IMR-90 (cell line): ENCODE results near the gene NR4A3. TPM values are rescaled to one million over a fixed set of nuclear protein-coding genes. Genes with fewer than 3 reads are reported as not detected.

Source experiments
- ATAC-seq: fragments of 200-7000 bp; cut with Tn5 transposase; 2 replicates; pipeline ENCODE4 v1.9.1; 2020; ENCODE audit warnings: low read depth, mild to moderate bottlenecking, moderate library complexity
- BruUV-seq: library from RNA; stranded (reverse); fragments of 400-500 nt; replicated peaks from 2 replicates; lab custom pipeline; 2021; lab: Mats Ljungman, UMichigan
- CTCF ChIA-PET: fragments of 300-600 bp; formaldehyde crosslinking; extraction: SDS; loops from one replicate; lab custom pipeline; 2021; ENCODE audit warnings: antibody characterized with exemption; lab: Yijun Ruan, JAX
- POLR2A ChIA-PET: fragments of 300-600 bp; sonication (Branson Sonifier 250); formaldehyde crosslinking; loops from one replicate; lab custom pipeline; 2022; ENCODE audit warnings: antibody characterized with exemption; ENCODE audit not compliant: unreplicated experiment; lab: Charles Lee
- DNase-seq: peaks from one replicate; pipeline ENCODE4 v3.0.0; 2013
- H2AFZ ChIP-seq: replicated peaks from 2 replicates; pipeline ENCODE3; 2013; ENCODE audit warnings: low read length, mild to moderate bottlenecking; ENCODE audit not compliant: poor library complexity
- H2AK5ac ChIP-seq: 2 replicates; pipeline ENCODE4 v1.6.1; 2013; ENCODE audit warnings: low read depth, low read length, inconsistent platforms
- H2AK9ac ChIP-seq: replicated peaks from 2 replicates; pipeline ENCODE3; 2013; ENCODE audit warnings: mild to moderate bottlenecking, low read depth, low read length, moderate library complexity; ENCODE audit not compliant: poor library complexity
- H2BK120ac ChIP-seq: 2 replicates; pipeline ENCODE4 v1.6.1; 2013; ENCODE audit warnings: low read depth, low read length, inconsistent platforms
- H2BK15ac ChIP-seq: 3 replicates; pipeline ENCODE4 v1.6.1; 2013; ENCODE audit warnings: low read depth, low read length, inconsistent platforms
- H2BK20ac ChIP-seq: 2 replicates; pipeline ENCODE4 v1.6.1; 2013; ENCODE audit warnings: low read depth, mild to moderate bottlenecking, inconsistent platforms, low read length, moderate library complexity
- H2BK5ac ChIP-seq: 2 replicates; pipeline ENCODE4 v1.6.1; 2013; ENCODE audit warnings: mild to moderate bottlenecking, low read depth, low read length, inconsistent platforms; ENCODE audit not compliant: poor library complexity, severe bottlenecking
- H3K14ac ChIP-seq: replicated peaks from 2 replicates; pipeline ENCODE4 v1.6.1; 2013; ENCODE audit warnings: low read depth, low read length, inconsistent platforms
- H3K18ac ChIP-seq: 2 replicates; pipeline ENCODE4 v1.6.1; 2013; ENCODE audit warnings: low read depth, low read length, control low read depth
- H3K23ac ChIP-seq: 2 replicates; pipeline ENCODE4 v1.6.1; 2013; ENCODE audit warnings: low read depth, low read length, inconsistent platforms
- H3K27ac ChIP-seq: 2 replicates; pipeline ENCODE4 v1.5.1; 2013; ENCODE audit warnings: mild to moderate bottlenecking, control low read depth, low read length; ENCODE audit not compliant: insufficient read depth
- H3K27me3 ChIP-seq: 2 replicates; pipeline ENCODE4 v1.6.1; 2013; ENCODE audit warnings: low read length; ENCODE audit not compliant: control insufficient read depth, insufficient read depth
- H3K36me3 ChIP-seq: 2 replicates; pipeline ENCODE4 v1.6.1; 2013; ENCODE audit warnings: low read length, mixed read lengths; ENCODE audit not compliant: control insufficient read depth, insufficient read depth
- H3K4ac ChIP-seq: 2 replicates; pipeline ENCODE4 v1.6.1; 2013; ENCODE audit warnings: low read depth, low read length, inconsistent platforms
- H3K4me1 ChIP-seq: 2 replicates; pipeline ENCODE4 v1.6.1; 2013; ENCODE audit warnings: low read length, mixed read lengths; ENCODE audit not compliant: control insufficient read depth, insufficient read depth
- H3K4me2 ChIP-seq: 2 replicates; pipeline ENCODE4 v1.6.1; 2013; ENCODE audit warnings: low read depth, mild to moderate bottlenecking, control low read depth, low read length, moderate library complexity
- H3K4me3 ChIP-seq: 2 replicates; pipeline ENCODE4 v1.5.1; 2013; ENCODE audit warnings: low read depth, mild to moderate bottlenecking, control low read depth, low read length, moderate library complexity; ENCODE audit not compliant: insufficient read depth
- H3K56ac ChIP-seq: 2 replicates; pipeline ENCODE4 v1.6.1; 2013; ENCODE audit warnings: low read length, inconsistent platforms; ENCODE audit not compliant: insufficient read depth; ENCODE audit errors: extremely low read depth
- H3K79me1 ChIP-seq, 2 experiments: 2 replicates each; pipeline ENCODE4 v1.6.1; 2013; ENCODE audit warnings: low read length in 2 of 2, inconsistent platforms in 1 of 2, low read depth in 1 of 2
- H3K9ac ChIP-seq: 2 replicates; pipeline ENCODE4 v1.6.1; 2013; ENCODE audit warnings: low read depth, low read length, control low read depth
- H3K9me1 ChIP-seq: 2 replicates; pipeline ENCODE4 v1.6.1; 2013; ENCODE audit warnings: low read length, inconsistent platforms; ENCODE audit not compliant: insufficient read depth
- H3K9me3 ChIP-seq: 2 replicates; pipeline ENCODE4 v1.6.1; 2013; ENCODE audit warnings: low read length; ENCODE audit not compliant: control insufficient read depth, insufficient read depth
- H4K20me1 ChIP-seq: 2 replicates; pipeline ENCODE4 v1.6.1; 2013; ENCODE audit warnings: low read length, inconsistent platforms; ENCODE audit not compliant: insufficient read depth
- H4K5ac ChIP-seq: 2 replicates; pipeline ENCODE4 v1.6.1; 2013; ENCODE audit warnings: mild to moderate bottlenecking, low read depth, low read length, control low read depth
- H4K8ac ChIP-seq, 2 experiments: 2 replicates each; pipeline ENCODE4 v1.6.1; 2013; ENCODE audit warnings: low read depth in 2 of 2, low read length in 2 of 2, control low read depth in 1 of 2, inconsistent platforms in 1 of 2
- H4K91ac ChIP-seq: 2 replicates; pipeline ENCODE4 v1.6.1; 2013; ENCODE audit warnings: low read depth, low read length, inconsistent platforms; ENCODE audit not compliant: insufficient read depth
- BHLHE40 ChIP-seq: fragments of 150-350 bp; IDR thresholded peaks from 2 replicates; pipeline ENCODE4 v1.6.1; 2016; ENCODE audit warnings: mild to moderate bottlenecking, low read depth, low read length
- CEBPB ChIP-seq: IDR thresholded peaks from 2 replicates; pipeline ENCODE4 v1.6.1; 2012; ENCODE audit warnings: low read depth, low read length, improper control_type of control experiment
- CHD1 ChIP-seq: IDR thresholded peaks from 2 replicates; pipeline ENCODE4 v1.6.1; 2012; ENCODE audit warnings: low read depth, low read length, improper control_type of control experiment
- FOS ChIP-seq: fragments of 150-350 bp; IDR thresholded peaks from 2 replicates; pipeline ENCODE4 v1.6.1; 2016; ENCODE audit warnings: low read depth, low read length
- MAFK ChIP-seq: IDR thresholded peaks from 2 replicates; pipeline ENCODE4 v1.6.1; 2012; ENCODE audit warnings: low read depth, low read length, improper control_type of control experiment
- MAZ ChIP-seq: IDR thresholded peaks from 2 replicates; pipeline ENCODE4 v1.6.1; 2012; ENCODE audit warnings: low read depth, mild to moderate bottlenecking, low read length, improper control_type of control experiment, moderate library complexity, borderline replicate concordance
- MXI1 ChIP-seq: IDR thresholded peaks from 2 replicates; pipeline ENCODE4 v1.6.1; 2012; ENCODE audit warnings: low read depth, mild to moderate bottlenecking, low read length, moderate library complexity, borderline replicate concordance
- NFE2L2 ChIP-seq: fragments of 150-350 bp; IDR thresholded peaks from 2 replicates; pipeline ENCODE4 v1.6.1; 2016; ENCODE audit warnings: low read depth, mild to moderate bottlenecking, low read length
- POLR2A ChIP-seq: IDR thresholded peaks from 2 replicates; pipeline ENCODE4 v1.6.1; 2012; ENCODE audit warnings: mild to moderate bottlenecking, low read depth, low read length
- RAD21 ChIP-seq: IDR thresholded peaks from 2 replicates; pipeline ENCODE4 v1.6.1; 2012; ENCODE audit warnings: low read length, improper control_type of control experiment
- RCOR1 ChIP-seq: IDR thresholded peaks from 2 replicates; pipeline ENCODE4 v1.6.1; 2012; ENCODE audit warnings: mild to moderate bottlenecking, low read length, improper control_type of control experiment; ENCODE audit not compliant: insufficient replicate concordance
- RFX5 ChIP-seq: IDR thresholded peaks from 2 replicates; pipeline ENCODE4 v1.8.0; 2012; ENCODE audit warnings: low read depth, mild to moderate bottlenecking, low read length, moderate library complexity
- SMC3 ChIP-seq: fragments of 150-350 bp; IDR thresholded peaks from 2 replicates; pipeline ENCODE4 v1.6.1; 2016; ENCODE audit warnings: low read depth, mild to moderate bottlenecking, antibody characterized with exemption, low read length, moderate library complexity
- USF2 ChIP-seq: fragments of 150-350 bp; IDR thresholded peaks from 2 replicates; pipeline ENCODE4 v1.6.1; 2017; ENCODE audit warnings: mild to moderate bottlenecking, antibody characterized with exemption, low read length, low read depth
- dilution Hi-C: fragments of 300-500 bp; cut with HindIII; formaldehyde crosslinking; loops from one replicate; pipeline ENCODE4 v1.14.3; 2018; ENCODE audit warnings: low sequenced_read_pairs; ENCODE audit not compliant: unreplicated experiment
- in situ Hi-C: fragments of 300-500 bp; cut with MboI; formaldehyde crosslinking; loops from 3 replicates; pipeline ENCODE4 v1.14.3; 2019; ENCODE audit warnings: low sequenced_read_pairs, inconsistent platforms, mixed read lengths
- intact Hi-C: fragments of 100-400 bp; cut with micrococcal nuclease; formaldehyde crosslinking; loops from 2 replicates; pipeline ENCODE4 v1.10.0; 2022
- polyA plus RNA-seq, 3 experiments: library from polyadenylated mRNA; depleted of rRNA; stranded (reverse); fragments of >200 nt; gene quantifications; 2 replicates each; pipeline ENCODE4 v1.2.3, GENCODE V29; 2012; ENCODE audit warnings: low replicate concordance in 1 of 3
- total RNA-seq: library from RNA; depleted of rRNA; stranded (reverse); fragments of >200 nt; gene quantifications from 2 replicates; pipeline ENCODE4 v1.2.3, GENCODE V29; 2012
- TF ChIP-seq, protein P1 (sequence below): fragments of 150-350 bp; IDR thresholded peaks from 2 replicates; pipeline ENCODE4 v1.6.1; 2016; ENCODE audit warnings: low read depth, mild to moderate bottlenecking, low read length, moderate library complexity, borderline replicate concordance
- TF ChIP-seq, protein P2 (sequence below): conservative IDR thresholded peaks from 2 replicates; pipeline ENCODE4 v1.5.1; 2012; ENCODE audit warnings: mild to moderate bottlenecking, low read depth, low read length, improper control_type of control experiment

The NR4A3 gene
- total and polyA plus RNA-seq, 2 of the 4 experiments (the other 2 are of a cell fraction), result 0.27 to 0.54 TPM

DNA sequence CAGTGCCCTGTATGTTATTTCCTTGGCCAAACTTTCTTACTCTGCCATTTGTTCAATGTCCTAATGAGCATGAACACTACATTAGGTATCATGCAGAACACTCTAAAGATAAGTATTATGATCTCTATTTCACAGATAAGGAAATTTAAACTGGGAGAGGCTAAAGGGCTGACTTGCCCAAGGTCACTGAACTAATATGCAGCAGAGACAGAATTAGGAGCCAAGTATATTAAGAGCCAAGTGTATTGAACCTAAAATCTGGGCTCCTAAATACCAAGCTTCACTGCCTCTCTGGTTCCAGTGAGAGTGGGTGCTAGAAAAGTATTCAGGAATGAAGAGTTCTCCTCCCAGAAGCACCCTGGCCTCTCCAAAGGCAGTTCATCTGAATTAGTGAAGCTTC, 13.5 kb downstream of the NR4A3 start:
- H2AK9ac ChIP-seq, result no peak overlapping the region
- no peak for ATAC-seq
- no peak overlapping the region for H3K18ac ChIP-seq
- H3K9ac ChIP-seq, result no peak overlapping the region
- no TSS peak for BruUV-seq
- H3K4me2 ChIP-seq, result no peak overlapping the region
- no peak overlapping the region for H2AFZ ChIP-seq
- peaks cover 2% of the 10 kb centered on the region; the same call in 1 of the 2 replicates for H3K36me3 ChIP-seq
- no peak overlapping the region for H3K27ac ChIP-seq
- H3K56ac ChIP-seq, result no peak overlapping the region
- no peak overlapping the region for H4K5ac ChIP-seq
- H2BK15ac ChIP-seq, result no peak overlapping the region
- no peaks in the 10 kb centered on the region for H3K79me1 ChIP-seq
- no peaks in the 10 kb centered on the region for H4K20me1 ChIP-seq
- H4K8ac ChIP-seq, result no peak overlapping the region
- H2BK20ac ChIP-seq, result no peak overlapping the region
- H3K9me3 ChIP-seq, result no peaks in the 10 kb centered on the region
- H3K9me1 ChIP-seq, result no peaks in the 10 kb centered on the region; the same call in 1 of the 2 replicates
- no peak overlapping the region for H2AK5ac ChIP-seq
- no peaks in the 10 kb centered on the region for H3K27me3 ChIP-seq
- no peak for DNase-seq
- no peak overlapping the region for H4K91ac ChIP-seq
- intact Hi-C loops (no loop called here), dilution Hi-C loops (no loop called here), in situ Hi-C loops (loop anchor here (25.0 kb wide), 1 partner anchor 973 kb away; no protein-coding TSS in a partner anchor)
- no peaks in the 10 kb centered on the region for H3K4me1 ChIP-seq
- CTCF ChIA-PET, result interaction anchor here (1.3 kb wide), 1 partner anchor 21 kb away, joined by 5 read pairs; no protein-coding TSS in a partner anchor
- POLR2A ChIA-PET, result no interaction called here
- H3K4ac ChIP-seq, result no peak overlapping the region
- no peak overlapping the region for H3K23ac ChIP-seq
- H2BK120ac ChIP-seq, result no peak overlapping the region
- no peak for TF ChIP-seq RCOR1
- TF ChIP-seq FOS, result no peak
- no peak for TF ChIP-seq NFE2L2
- TF ChIP-seq POLR2A, result no peak; the same call in 1 of the 2 replicates
- TF ChIP-seq MAZ, result no peak
- no peak for TF ChIP-seq RAD21
- TF ChIP-seq MXI1, result no peak
- TF ChIP-seq, protein P1, sequence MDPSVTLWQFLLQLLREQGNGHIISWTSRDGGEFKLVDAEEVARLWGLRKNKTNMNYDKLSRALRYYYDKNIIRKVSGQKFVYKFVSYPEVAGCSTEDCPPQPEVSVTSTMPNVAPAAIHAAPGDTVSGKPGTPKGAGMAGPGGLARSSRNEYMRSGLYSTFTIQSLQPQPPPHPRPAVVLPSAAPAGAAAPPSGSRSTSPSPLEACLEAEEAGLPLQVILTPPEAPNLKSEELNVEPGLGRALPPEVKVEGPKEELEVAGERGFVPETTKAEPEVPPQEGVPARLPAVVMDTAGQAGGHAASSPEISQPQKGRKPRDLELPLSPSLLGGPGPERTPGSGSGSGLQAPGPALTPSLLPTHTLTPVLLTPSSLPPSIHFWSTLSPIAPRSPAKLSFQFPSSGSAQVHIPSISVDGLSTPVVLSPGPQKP, result no peak
- TF ChIP-seq, protein P2, sequence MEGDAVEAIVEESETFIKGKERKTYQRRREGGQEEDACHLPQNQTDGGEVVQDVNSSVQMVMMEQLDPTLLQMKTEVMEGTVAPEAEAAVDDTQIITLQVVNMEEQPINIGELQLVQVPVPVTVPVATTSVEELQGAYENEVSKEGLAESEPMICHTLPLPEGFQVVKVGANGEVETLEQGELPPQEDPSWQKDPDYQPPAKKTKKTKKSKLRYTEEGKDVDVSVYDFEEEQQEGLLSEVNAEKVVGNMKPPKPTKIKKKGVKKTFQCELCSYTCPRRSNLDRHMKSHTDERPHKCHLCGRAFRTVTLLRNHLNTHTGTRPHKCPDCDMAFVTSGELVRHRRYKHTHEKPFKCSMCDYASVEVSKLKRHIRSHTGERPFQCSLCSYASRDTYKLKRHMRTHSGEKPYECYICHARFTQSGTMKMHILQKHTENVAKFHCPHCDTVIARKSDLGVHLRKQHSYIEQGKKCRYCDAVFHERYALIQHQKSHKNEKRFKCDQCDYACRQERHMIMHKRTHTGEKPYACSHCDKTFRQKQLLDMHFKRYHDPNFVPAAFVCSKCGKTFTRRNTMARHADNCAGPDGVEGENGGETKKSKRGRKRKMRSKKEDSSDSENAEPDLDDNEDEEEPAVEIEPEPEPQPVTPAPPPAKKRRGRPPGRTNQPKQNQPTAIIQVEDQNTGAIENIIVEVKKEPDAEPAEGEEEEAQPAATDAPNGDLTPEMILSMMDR, result no peak
- no peak for TF ChIP-seq CHD1
- TF ChIP-seq CEBPB, result no peak
- TF ChIP-seq SMC3, result no peak
- no peak for TF ChIP-seq USF2
- no peak for TF ChIP-seq RFX5
- TF ChIP-seq BHLHE40, result no peak
- TF ChIP-seq MAFK, result no peak
- H3K4me3 ChIP-seq, result no peak overlapping the region
- no peak overlapping the region for H2BK5ac ChIP-seq
- no peak overlapping the region for H3K14ac ChIP-seq
